WTC11 (cell line): ENCODE results near the gene XPOT.

Experiments
- CTCF ChIP-seq: fragments of 200-600 bp; IDR thresholded peaks from 2 replicates; pipeline ENCODE4 v1.8.0; 2022; ENCODE audit warnings: antibody characterized with exemption
- JUN ChIP-seq: sonication (generic); formaldehyde crosslinking; IDR thresholded peaks from 2 replicates; pipeline ENCODE4 v1.8.0; 2023; ENCODE audit warnings: mild to moderate bottlenecking, missing genetic modification reagents

- TF ChIP-seq JUN (CRISPR knock-in tag) = no peak
- TF ChIP-seq CTCF = no peak
Observed at GRCh38 chr12:64469455-64470142, 65.4 kb downstream of the XPOT start.
